NCI-H2227 (cell line): ENCODE results near the gene FAM98C.

Experiments used
- DNase-seq: peaks from one replicate; lab custom pipeline; 2025; ENCODE audit not compliant: unreplicated experiment; lab: John Stamatoyannopoulos, UW

FAM98C gene

GRCh38 chr19:38377052-38377451 is 25.8 kb upstream of the FAM98C start:
- no peak for DNase-seq

GRCh38 chr19:38378866-38379265 is 24.0 kb upstream of the FAM98C start:
- DNase-seq = no peak

- no peak for DNase-seq
Measured at GRCh38 chr19:38381138-38381537, 21.8 kb upstream of the FAM98C start.

- no peak for DNase-seq
Measured at GRCh38 chr19:38383184-38383583, 19.7 kb upstream of the FAM98C start.

GRCh38 chr19:38383743-38384142 is 19.1 kb upstream of the FAM98C start:
- no peak for DNase-seq

GRCh38 chr19:38384209-38385027 is 18.5 kb upstream of the FAM98C start:
- DNase-seq = no peak

- no peak for DNase-seq
Measured at GRCh38 chr19:38385057-38385803, 17.7 kb upstream of the FAM98C start.

- DNase-seq = no peak
Measured at GRCh38 chr19:38385804-38386257, 17.1 kb upstream of the FAM98C start.

GRCh38 chr19:38386300-38386970 is 16.5 kb upstream of the FAM98C start:
- DNase-seq = no peak

GRCh38 chr19:38386971-38387549 is 15.8 kb upstream of the FAM98C start:
- no peak for DNase-seq

GRCh38 chr19:38387550-38388348 is 15.1 kb upstream of the FAM98C start, which contains the start of gene GGN:
Gene GGN, minus strand, starts transcription at chr19:38388034. Its CDS starts 773 bp downstream, at chr19:38387261.
- peak; percentile 100 for DNase-seq

GRCh38 chr19:38388349-38389100 is 14.4 kb upstream of the FAM98C start, which contains the start of gene SPRED3:
Gene SPRED3, plus strand, starts transcription at chr19:38388697. Its CDS starts 1,606 bp downstream, at chr19:38390303.
- DNase-seq = peak; percentile 98

GRCh38 chr19:38389101-38389925 is 13.6 kb upstream of the FAM98C start:
- DNase-seq = peak; percentile 90

- DNase-seq = no peak
Measured at GRCh38 chr19:38389957-38390924, 12.7 kb upstream of the FAM98C start.

- no peak for DNase-seq
Measured at GRCh38 chr19:38391911-38392464, 10.9 kb upstream of the FAM98C start.

- DNase-seq = no peak
Measured at GRCh38 chr19:38392707-38393308, 10.1 kb upstream of the FAM98C start.

GRCh38 chr19:38394488-38394887 is 8.4 kb upstream of the FAM98C start:
- DNase-seq = no peak
